Measurements from ENCODE around the gene DTX4.

- no peak for TF ChIP-seq CTCF (IDR thresholded peaks at IDR 0.05)
- TF ChIP-seq POLR2AphosphoS5 (IDR thresholded peaks at IDR 0.05): no peak
- no peak for TF ChIP-seq EP300 (IDR thresholded peaks at IDR 0.05)
- TF ChIP-seq POLR2A (IDR thresholded peaks at IDR 0.05): no peak
These were observed 51.2 kb downstream of the DTX4 start for GRCh38 chr11:59223177-59223576.
